Neural cell (in vitro differentiated cells): ENCODE results near the gene CACNA1S.

Experiments
- EZH2 ChIP-seq: fragments of 200-600, 300-800 bp; shearing (Covaris generic), sonication (generic); IDR thresholded peaks from 2 replicates; pipeline ENCODE4 v1.6.1; 2014; ENCODE audit warnings: antibody characterized with exemption, low read length, borderline replicate concordance, mild to moderate bottlenecking; ENCODE audit not compliant: insufficient read depth, poor library complexity, severe bottlenecking
- POLR2AphosphoS5 ChIP-seq: IDR thresholded peaks from 2 replicates; pipeline ENCODE4 v1.6.1; 2012
- RAD21 ChIP-seq: fragments of 450-650 bp; conservative IDR thresholded peaks from 2 replicates; pipeline ENCODE4 v1.6.1; 2014; ENCODE audit warnings: antibody characterized with exemption, mild to moderate bottlenecking, moderate library complexity
- SMC3 ChIP-seq: fragments of 450-650 bp; conservative IDR thresholded peaks from 2 replicates; pipeline ENCODE4 v1.6.1; 2014; ENCODE audit warnings: antibody characterized with exemption, mild to moderate bottlenecking, moderate library complexity; ENCODE audit not compliant: poor library complexity
- TF ChIP-seq, protein P1 (sequence below): fragments of 450-650 bp; IDR thresholded peaks from 2 replicates; pipeline ENCODE4 v1.5.1; 2014; ENCODE audit warnings: antibody characterized with exemption, mild to moderate bottlenecking, moderate library complexity; ENCODE audit not compliant: poor library complexity, severe bottlenecking

DNA sequence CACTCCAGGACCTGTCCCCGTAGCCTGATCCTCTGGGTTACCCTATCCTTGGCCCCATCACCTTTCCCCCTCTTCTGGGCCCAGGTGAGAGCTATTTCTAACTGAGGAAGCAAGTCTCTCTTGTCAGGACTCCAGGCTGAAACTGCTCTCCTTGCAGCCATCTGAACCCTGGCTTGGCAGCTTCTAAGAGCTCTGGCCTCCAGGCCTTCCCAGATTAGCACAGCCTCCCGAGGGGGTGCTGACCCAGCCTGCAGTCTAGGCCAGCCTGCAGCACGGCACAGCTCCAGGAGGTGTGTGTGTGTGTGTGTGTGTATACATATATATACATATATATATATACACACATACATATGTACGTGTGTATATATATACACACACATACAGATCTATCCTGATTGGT lies 17.4 kb downstream of the CACNA1S start:
- TF ChIP-seq, protein P1, sequence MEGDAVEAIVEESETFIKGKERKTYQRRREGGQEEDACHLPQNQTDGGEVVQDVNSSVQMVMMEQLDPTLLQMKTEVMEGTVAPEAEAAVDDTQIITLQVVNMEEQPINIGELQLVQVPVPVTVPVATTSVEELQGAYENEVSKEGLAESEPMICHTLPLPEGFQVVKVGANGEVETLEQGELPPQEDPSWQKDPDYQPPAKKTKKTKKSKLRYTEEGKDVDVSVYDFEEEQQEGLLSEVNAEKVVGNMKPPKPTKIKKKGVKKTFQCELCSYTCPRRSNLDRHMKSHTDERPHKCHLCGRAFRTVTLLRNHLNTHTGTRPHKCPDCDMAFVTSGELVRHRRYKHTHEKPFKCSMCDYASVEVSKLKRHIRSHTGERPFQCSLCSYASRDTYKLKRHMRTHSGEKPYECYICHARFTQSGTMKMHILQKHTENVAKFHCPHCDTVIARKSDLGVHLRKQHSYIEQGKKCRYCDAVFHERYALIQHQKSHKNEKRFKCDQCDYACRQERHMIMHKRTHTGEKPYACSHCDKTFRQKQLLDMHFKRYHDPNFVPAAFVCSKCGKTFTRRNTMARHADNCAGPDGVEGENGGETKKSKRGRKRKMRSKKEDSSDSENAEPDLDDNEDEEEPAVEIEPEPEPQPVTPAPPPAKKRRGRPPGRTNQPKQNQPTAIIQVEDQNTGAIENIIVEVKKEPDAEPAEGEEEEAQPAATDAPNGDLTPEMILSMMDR, result no peak
- TF ChIP-seq EZH2, result no peak
- TF ChIP-seq RAD21, result no peak
- TF ChIP-seq SMC3, result no peak
- TF ChIP-seq POLR2AphosphoS5, result no peak
